ENCODE data around the gene AOPEP.

AOPEP gene

GRCh38 chr9:95025213-95026147, 299.0 kb downstream of the AOPEP start:
- DNase-seq: no peak

DNA sequence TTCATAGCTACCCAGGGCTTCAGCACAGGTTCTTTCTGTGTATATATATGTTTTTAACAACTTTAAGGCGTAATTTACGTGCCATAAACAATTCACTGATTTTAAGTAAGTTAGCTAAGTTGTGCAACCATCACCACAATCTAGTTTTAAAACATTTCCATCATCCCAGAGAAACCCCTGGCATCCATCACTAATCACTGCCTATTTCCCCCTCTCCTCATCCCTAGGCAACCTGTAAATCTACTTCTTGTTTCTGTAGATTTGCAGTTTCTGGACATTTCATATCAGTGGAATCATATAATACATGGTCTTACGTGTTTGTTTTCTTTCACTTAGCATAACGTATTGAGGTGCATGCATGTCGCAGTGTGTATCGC, 299.6 kb downstream of the AOPEP start:
- DNase-seq: no peak

DNA sequence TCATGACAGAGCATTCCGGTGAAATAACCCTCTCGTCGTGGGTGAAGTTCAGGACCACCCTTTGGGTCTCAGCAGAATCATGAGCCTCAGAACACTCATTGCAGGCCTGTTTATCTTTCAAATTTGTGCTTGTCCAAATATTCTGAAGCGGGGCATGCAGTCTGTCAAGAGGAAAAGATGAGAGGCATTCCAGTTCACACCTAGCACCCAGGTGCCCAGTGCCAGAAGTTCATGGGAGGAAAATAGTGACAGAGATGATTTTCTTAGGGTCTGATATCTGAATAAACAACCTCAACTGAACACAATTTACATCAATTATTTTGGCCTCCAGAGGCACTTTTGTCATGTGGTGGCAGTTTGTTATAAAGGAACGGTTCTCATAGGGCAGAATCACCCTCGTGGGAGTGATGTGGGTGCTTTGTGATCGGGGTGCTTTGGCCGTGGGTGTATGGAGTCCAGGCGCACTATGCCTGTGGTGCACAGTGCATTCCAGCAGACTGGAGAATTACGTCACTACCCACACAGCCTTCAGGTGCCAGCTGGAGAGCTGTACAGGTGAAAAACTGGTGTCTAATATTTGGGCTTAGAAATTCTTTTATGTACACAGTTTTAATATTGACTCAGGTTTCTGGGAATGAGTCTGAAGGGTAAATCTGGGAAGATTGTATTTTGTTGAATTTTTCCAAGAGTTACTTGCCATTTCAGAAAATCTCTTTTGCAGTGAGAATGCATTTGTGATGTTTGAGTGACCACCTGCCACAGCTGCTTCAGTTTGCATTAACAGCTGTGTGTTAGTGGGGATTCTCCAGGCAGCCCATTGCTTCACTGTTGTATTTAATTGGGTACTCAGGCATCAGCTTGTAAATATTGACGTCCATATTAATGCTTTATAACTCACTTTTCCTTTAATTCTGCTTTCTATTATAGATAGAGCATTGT, 301.7 kb downstream of the AOPEP start:
- DNase-seq: no peak

DNA sequence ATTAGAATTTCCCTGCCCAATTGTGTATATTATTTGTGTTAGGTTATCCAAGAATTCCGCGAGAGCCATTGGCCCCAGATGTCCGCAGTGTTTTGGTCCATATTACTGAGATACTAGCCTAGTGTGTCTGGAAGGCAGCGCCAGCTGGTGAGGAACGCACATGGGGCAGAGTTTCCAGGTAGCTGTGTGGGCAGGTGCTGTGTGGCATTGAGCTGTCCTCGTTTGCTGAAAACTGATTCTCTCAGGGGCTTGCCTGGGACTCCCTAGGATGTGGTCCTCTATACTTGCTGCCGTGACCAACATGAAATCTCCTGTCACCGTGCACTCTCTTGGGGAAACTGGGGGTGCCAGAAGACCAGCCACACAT, 302.3 kb downstream of the AOPEP start:
- no peak for DNase-seq

- DNase-seq: no peak
These were observed 302.8 kb downstream of the AOPEP start for GRCh38 chr9:95029288-95029687.

- no peak for DNase-seq
These were observed 303.2 kb downstream of the AOPEP start for GRCh38 chr9:95029720-95030119.

DNA sequence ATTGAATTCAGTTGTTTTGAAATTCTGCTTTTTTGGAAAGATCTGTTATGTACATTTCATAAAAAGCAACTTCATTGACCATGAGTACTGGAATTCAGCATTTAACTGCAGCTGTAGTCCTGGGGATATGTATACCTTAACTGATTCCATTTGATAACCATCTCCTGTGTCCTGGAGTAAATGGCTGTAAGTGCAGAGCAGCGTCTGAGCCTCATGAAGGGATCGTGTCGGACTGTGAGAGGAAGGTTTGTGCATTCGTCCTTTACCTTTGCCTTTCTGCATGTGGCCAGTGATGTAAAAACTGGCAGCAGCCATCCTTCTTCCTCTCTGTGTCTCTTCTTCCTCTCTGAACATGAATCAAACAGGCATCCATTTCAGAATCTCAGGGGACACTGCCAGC, 303.8 kb downstream of the AOPEP start:
- DNase-seq: no peak

GRCh38 chr9:95030920-95031642, 304.6 kb downstream of the AOPEP start:
- no peak for DNase-seq

DNA sequence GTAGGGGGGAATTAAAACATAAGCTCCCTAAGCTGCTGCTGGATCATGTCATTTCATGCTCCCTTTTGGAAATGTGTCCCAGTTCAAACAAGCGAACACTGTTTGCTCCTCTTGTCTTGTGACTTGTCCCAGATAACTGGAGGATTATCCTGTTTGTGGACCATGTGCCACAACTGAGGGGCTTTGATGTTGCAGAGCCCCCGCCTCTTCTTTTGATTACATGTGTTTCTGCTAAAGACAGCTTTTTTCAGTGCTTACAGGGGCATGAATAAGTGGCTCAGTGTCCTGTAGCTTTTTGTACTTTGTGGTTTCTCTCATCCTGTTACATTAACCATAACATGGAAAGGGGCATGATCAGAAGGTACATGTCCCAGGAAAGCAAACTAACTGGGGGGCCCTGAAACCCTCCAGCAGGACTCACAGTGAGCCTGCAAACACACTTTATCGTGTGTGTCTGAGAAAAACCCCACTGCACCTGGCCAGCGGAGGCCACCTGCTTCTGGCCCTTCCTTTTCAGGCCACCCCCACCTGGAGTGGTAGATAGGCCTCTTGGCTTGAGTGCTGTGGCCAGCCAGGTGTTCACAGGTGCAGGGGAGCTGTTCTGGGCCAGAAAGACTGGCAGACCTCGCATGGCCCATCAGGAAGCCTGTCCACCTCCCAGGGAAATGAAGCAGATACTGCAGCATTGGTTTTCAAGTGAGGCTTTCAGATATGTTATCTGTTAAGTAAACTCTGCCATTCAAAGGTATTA, 305.4 kb downstream of the AOPEP start:
- no peak for DNase-seq

GRCh38 chr9:95032580-95033341, 306.3 kb downstream of the AOPEP start:
- DNase-seq: no peak

- DNase-seq: no peak
These were observed 309.3 kb downstream of the AOPEP start for GRCh38 chr9:95035846-95036245.

- DNase-seq: no peak
These were observed 310.2 kb downstream of the AOPEP start for GRCh38 chr9:95036676-95037075.

GRCh38 chr9:95037789-95038521, 311.5 kb downstream of the AOPEP start:
- no peak for DNase-seq

- no peak for DNase-seq
These were observed 312.2 kb downstream of the AOPEP start for GRCh38 chr9:95038666-95039065.

- no peak for DNase-seq
These were observed 313.6 kb downstream of the AOPEP start for GRCh38 chr9:95040106-95040505.

GRCh38 chr9:95043826-95044225, 317.3 kb downstream of the AOPEP start:
- DNase-seq: no peak

- no peak for DNase-seq
These were observed 318.4 kb downstream of the AOPEP start for GRCh38 chr9:95044731-95045508.

DNA sequence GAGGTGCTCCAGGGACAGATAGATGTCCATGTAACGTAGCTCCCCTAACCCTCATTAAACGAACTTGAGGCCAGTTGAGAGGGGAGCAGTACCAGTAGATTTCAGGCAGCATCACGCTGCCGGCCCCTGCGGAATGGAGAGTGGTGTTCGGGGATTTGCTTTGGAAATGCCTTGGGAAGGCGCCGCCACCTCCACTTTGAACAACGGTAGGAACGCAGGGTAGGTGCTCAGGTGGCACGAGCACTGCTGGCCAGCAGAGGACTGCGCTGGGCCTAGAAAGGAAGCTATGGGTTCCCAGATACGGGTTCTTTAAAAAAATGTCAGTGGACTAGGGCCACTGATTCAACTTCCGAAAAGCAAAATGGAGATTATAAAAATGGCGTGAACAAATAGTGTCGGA, 319.3 kb downstream of the AOPEP start:
- DNase-seq: no peak

- no peak for DNase-seq
These were observed 321.1 kb downstream of the AOPEP start for GRCh38 chr9:95047452-95048224.
